HPDE6-E6E7 (cell line): ENCODE data around the gene JPH3.

Experiments used
- DNase-seq: peaks from one replicate; pipeline ENCODE4 v3.0.0; 2011; ENCODE audit warnings: missing footprints; ENCODE audit errors: extremely low spot score

JPH3 gene

DNA sequence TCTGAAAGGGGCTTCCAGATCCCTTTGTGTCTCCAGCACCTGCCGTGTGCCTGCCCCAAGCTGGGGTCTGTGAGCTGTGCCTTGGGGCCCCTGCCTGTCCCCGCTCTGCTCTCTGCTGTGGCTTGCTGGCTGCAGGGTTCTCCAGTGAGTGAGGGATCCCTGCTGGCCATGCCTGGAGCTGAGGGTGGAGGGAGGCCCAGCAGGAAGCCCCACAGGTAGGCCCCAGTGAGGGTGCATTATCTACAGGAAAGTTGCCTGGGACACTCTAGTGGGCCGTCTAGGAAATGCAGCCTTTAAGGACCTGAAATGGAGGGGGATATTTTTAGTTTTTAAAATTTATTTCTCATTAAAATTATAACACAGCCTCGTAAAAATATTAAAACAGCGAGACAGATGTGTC lies 50.9 kb downstream of the JPH3 start:
- no peak for DNase-seq

DNA sequence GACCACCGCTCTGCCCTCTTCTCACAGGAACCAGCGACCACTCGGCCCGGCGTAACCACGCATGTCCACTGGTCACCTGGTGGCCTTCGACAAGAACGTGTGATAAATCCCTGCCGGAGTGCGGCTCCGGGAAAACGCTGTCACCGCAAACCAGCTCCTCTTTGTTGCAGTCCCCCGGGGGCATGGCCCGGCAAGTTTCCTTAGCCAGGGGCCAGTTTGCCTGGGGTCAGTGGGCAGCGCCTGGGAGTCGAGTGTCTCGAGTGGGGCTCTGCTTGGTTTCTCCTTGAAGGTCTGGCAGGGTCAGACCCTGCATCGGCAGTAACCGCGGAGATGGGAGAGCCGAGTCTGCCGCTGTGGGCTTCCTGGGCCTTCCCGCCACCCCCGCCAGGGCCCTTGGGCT lies 52.5 kb downstream of the JPH3 start:
- DNase-seq, result no peak

DNA sequence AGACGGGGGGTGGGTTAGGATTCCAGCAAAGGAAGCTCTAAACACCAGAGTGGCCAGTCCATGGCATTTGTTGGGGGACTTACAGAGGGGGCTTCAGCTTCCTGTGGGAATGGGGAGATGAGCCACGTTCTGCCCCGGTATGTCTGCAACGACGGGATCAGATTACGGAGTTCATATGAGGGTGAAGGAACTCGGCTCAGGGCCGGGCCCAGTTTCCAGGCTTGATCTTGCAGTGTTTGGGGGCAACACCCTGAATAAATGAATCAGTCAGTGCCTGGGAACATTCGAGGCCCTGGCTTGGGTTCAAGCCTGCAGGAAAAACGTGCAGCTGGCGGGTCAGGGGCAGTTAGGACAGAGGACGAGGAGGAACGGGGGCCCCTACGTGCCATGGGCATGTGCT lies 54.0 kb downstream of the JPH3 start:
- DNase-seq, result no peak

DNA sequence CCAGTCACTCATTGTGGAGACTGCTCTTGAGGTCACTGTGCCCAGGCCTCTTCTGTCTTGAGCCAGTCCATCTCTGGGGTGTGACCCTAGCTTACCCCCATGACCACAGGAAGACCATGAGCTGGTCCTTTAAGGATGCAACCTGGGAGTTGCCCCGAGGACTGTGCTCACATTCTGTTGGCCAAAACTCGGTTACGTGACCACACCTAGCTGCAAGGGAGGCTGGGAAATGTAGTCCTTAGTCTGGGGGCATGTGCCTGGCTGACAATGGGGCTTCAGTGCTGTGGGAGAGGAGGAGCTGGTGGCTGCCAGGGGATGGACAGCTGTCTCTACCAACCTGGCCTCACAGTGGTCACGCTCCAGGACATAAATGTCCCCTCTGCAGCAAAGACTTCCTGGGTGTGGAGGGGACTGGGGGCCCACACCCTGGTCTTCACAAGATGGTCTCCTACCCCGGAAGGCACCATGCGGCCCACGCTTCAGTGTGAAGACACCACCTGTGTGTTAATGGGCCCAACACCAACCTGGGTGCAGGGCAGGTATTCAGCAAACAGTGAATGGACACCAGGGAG lies 55.4 kb downstream of the JPH3 start:
- no peak for DNase-seq

DNA sequence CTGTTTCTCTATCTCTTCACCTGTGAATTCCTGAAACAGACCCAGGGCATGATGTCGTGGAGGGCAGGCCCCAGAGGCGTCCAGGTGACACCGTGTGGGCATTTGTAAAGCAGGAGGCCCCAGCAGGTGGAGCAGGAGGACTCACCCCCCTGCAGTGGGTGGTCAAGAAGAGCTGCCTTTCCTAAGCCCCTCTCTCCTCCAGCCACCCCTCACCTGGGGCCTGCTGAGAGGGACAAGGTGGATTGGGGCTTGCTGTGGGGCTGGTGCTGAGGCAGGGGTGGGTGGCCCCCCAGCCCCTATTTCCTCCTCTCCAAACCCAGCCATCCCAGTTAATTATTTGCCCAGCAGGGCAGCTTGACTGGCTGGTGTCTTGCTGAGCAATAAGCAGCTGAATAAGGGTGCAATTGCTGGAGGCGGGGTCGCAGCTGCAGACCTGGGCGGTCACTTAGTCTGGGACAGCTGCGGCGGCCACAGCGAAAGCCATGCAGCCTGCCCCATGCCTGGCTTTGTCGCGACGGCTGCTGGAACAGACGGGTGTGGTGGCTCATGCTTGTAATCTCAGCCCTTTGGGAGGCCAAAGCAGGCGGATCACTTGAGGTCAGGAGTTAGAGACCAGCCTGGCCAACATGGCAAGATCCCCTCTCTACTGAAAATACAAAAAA lies 56.4 kb downstream of the JPH3 start:
- no peak for DNase-seq

DNA sequence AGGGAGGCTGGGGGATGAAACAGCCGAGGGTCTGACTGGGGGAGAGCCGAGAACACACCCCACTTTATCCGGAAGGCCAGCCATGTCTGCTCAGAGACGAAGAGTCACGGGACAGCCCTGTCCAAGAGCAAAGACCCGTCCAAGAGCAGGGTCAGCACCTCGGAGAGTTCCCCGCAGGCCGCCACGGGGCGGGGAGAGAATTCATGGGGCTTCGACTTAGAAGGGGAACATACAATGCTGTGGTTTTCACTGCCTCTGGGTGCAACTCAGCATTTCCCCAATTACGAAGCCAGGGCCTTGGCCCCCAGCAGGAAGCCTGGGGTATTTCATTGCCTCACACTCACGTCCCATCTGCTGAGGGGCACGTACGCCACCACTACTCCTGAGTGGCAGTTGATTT lies 59.3 kb downstream of the JPH3 start:
- DNase-seq, result no peak

DNA sequence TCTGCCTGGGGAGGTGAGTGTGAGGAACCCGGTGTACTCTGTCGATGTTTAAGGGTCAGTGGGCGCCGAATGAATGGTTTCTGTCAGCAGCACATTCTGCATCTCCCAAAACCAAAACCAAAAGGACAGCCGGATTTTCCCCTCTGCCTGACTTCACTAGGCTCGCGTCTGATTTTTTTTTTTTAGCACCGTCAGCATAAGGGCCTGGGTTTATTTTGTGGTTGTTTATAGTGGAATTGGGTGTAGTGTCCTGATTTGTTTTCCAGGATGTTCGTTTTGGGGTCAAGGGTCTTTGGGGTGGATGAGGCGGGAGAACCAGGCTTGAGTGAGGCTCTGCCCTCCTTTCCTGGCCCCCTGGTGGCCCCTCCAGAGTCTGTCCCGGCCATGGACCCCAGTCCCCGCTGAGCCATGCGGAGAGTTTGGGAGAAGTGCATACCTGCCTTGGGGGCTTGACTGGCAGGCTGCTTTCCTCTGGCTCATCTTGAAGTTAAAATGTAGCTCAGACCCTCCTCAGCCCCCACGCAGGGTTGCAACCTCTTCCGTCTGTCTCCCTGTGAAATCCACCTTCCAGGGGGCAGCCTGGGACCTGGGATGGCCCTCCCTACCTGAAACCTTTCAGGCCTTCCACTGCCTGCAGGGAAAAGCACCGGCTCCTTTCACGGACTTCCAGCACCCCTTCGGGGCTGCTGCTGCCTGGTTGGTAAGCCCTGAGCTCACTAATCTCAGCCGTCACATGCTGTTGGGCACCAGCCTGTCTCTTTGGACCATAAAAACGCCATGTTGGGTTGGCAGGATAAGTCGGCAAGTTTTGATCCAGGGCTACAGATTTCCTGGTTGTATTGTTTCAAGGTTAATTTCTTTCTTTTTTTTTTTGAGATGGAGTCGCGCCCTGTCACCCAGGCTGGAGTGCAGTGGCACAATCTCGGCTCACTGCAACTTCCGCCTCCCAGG lies 60.2 kb downstream of the JPH3 start:
- DNase-seq, result no peak

DNA sequence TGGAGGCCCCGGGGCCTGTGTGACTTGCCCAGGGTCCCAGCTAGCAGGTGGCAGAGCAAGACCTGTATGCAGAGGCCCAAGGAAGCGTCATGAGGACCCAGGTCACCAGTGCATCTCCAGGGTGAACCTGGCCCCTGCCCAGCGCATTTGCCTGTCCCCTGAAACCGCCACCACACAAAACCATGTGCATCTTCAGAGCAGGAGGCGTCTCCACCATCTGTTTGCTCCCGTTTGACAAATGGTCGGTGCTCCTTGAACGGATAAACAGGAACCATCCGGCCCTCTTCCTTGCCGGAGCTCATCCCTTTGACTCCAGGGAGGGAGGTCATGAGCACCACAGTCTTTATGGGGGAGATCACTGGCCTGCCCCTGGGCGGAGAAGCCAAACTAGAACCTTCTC lies 62.5 kb downstream of the JPH3 start:
- DNase-seq, result no peak

DNA sequence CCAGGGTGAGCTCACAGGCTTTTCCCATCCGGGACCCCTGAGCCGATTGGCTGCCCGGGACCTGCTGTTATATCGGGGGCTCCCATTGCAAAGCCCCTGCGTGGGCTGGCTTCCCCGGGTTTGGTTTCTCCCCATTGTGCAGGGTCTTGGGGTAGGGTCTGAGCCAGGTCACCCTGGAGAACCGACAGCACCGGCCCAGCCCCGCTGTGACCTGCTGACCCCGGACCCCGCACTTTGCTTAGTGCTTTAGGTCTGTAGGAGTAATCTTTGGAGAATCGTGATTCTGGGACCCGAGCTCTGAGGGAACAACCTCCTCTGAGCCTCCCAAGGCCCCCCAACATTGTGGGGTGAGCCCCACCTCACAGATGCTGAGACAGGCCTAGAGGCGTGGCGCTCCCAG lies 62.9 kb downstream of the JPH3 start:
- DNase-seq, result no peak

DNA sequence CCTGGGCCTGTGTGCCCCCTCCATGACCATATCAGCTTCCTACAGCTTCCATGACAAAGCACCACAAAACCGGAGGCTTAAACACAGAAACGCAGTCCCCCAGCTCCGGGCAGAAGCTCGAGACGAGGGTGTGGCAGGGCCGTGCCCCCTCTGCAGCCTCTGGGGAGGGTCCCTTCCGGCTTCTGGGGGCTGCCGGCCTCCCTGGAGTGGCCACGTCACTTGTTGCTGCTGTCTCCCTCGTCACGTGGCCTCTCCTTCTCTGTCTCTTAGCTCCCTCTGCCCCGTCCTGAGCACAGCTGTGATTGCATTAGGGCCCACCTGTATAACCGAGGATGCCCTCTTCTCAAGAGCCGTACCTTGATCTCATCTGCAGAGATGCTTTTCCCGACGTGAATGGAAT lies 64.6 kb downstream of the JPH3 start:
- DNase-seq, result no peak

DNA sequence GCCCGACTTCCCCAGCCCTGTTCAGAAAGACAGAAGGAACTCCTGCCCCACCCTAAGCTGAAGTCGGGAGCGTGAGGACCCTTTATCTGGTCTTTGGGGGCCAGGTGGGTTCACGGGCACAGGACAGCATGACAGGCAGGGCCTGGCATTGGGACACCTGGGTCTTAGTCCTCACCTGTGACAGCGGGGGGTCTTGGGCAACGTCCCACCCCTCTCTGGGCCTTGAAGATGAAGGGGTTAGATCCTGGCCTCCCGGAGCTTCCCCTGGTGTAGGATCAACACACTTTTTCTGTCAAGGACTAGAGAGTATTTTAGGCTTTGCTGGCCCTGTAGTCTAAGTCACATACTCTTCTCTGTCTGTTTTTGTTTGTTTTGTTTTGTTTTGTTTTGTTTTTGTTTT lies 65.1 kb downstream of the JPH3 start:
- DNase-seq, result no peak

DNA sequence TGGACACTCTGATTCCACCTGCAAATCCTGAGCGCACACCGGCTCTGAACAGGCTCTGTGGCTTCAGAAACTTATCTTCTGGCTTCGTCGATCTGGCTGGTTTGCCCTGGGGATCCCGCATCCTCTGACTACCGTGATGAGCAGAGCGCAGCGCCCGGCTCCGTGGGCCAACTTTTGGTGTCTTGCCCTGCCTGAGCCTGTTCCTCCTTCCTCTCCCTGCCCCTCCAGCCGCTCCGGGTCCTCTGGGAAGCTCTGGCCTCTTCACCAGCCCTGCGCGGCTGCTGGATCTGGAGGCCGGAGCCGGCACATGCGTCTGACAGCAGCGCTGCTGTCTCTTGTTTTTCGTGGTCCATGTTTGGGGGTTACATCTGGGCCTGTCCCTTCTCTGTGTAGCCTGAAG lies 65.6 kb downstream of the JPH3 start:
- DNase-seq, result no peak

DNA sequence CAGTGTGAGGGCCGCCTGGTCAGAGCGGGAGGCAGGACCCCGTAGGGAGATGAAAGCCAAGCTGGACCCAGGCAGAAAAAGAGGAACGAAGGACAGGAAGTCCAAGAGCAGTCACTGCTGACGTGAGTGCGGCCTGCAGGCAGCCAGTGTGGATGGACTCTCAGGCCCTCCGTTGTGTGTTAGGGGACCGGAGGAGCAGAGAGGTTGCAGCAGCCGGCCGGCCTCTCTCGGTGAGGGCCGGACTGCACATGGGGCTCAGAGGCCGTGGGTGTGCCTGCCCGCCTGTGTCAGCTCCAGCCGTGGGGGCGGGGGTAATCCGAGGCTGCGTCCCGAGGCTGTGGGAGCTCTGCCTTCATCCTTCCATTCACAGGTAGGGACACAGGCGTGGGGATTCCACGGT lies 67.4 kb downstream of the JPH3 start:
- no peak for DNase-seq

DNA sequence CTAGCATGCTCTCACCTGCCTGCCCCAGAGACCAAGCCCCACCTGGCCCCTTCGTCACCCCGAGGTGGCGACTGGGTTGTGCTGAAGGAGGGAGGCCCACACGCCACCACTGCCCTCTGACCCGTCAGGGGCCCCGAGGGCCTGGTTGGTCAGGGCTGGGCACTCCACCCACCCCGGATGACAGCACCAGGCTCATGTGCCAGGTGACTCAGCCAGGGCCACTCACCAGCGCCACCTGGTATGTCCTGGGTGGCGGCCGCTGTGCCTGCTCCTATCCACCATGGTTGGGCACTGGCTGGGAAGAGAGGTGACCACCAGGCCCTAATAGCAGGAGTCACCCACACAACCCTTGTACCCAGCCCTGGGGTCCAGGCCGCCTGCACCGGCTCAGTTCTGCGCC lies 68.9 kb downstream of the JPH3 start:
- DNase-seq, result no peak

DNA sequence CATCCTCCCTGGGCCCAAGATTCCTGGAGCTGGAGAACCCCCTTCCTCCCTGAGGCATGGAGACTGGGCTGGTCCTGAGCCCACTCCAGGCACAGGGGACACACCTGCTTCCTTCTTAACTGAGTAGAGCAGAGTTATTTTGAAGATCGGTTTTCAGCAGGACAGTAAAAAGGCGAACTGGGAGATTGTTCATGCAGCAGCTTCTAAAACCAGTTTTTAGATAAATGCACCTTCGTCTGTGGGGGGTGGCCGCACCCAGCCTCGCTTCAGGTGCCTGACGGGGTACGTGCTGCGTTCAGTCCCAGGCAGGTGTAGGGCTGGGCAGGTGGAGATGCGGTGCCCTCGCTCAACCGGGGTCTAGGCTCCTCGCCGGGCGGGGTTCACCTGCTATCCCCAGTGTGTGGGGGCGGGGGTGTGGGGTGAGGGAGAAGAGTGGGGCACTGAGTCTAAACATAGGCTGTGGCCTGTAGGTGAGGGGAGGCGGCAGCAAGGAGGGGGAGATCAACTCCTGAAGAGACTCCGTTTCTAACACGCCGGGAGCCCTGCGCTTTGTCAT lies 69.5 kb downstream of the JPH3 start:
- DNase-seq, result no peak

DNA sequence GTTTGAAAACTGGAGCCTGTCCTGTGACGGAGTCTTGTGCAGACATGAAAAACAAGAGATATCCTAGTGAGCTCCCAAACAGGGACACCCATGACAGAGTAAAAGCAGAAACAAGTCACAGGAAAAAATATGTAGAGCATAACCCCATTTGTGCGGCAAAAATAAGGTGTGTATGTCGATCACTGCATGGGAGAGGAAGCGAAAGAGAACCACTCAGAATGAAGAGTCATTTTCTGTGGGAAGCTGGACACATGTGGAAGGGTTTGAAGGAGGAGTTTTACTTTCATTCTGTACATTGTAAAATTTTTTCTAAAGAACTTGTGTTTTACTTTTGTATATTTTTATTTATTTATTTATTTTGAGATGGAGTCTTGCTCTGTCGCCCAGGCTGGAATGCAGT lies 72.1 kb downstream of the JPH3 start:
- DNase-seq, result no peak

DNA sequence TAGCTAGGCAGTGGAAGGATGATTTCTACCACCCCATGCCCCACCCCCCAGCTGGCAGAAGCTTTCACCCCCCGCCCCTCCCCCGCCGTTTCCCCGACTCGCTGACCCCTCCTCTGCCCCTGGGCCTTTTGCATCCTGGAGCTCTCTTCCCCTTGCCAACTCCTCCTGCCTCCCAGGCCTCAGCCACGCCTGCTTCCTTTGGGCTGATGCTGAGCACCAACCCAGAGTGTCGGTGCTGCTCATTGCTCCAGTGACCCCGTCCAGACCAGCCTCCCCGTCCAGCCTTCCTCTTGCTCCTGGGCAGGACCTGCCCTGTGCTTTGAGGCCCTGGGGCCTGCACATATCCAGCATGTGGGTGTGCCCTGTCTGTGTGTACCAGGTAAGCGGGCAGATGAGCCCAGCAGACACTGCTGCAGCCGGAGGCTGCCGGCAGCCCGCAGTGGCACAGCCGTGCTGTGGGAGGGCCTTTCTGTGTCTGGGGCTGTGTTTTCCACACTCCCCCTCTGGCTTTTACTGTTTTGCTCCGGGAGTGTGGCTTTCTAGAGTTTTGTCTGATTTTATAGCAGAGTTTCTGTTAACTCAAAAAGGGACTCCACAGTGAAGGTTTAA lies 72.9 kb downstream of the JPH3 start:
- DNase-seq, result no peak

DNA sequence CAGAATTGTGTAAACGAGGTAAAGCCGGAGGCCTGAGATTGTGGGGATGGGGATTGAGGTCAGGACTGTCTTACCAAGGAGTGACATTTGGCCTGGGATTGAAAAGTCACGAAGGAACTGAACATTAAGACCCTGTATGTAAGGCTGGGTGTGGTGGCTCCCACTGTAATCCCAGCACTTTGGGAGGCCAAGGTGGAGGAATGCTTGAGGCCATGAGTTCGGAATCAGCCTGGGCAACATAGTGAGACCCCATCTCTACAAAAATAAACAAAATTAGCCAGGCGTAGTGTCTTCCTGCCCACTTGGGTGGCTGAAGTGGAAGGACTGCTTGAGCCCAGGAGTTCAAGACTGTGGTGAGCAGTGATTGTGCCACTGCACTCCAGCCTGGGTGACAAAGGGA lies 75.5 kb downstream of the JPH3 start:
- no peak for DNase-seq

DNA sequence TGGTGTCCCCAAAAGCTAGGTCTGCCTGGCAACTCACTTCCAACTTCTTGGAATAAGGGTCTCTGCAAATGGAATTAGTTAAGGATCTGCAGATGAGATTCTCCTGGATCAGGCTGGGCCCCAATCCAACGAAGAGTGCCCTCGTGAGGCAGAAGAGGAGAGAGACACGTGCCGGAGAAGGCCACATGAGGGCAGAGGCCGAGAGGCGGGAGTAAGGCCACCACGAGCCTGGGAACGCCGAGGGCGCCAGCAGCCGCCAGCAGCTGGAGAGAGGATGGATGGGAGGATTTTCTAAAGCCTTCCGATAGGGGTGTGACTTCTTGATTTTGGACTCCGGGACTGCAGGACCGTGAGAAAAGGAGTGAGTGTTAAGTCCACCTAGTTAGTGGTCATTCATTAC lies 76.3 kb downstream of the JPH3 start:
- no peak for DNase-seq

DNA sequence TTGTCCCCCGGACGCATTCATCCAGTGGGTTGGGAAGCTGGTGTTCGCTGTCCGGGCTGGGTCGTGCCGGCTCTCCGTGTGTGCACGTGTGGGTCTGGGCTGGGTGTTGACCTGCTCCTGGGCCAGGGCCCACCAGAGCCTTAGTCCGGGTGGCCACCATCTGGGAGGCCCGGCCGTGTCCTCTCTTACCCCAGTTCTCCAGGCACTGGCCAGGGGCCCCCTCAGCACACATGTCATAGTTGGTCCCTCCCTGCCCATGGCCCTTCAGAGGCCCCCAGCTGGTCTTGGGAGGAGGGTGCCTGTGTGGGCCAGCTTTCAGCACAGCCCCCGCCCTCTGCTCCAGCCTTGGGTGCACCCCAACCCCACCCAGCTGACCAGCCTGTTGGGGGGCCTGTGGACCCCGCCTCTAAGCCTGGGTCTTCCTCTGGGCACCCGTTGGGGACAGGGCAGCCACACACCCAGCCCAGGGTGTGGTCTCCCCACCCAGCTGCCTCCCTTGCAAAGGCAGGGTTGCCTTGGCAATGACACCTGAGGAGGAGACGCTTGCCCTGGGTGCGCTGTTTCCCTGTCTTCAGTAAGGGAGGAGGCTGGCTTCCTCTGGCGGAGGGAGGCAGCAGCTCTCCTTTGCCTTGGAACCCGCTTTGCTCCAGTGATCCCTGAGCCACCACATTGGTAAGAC lies 77.4 kb downstream of the JPH3 start:
- no peak for DNase-seq

DNA sequence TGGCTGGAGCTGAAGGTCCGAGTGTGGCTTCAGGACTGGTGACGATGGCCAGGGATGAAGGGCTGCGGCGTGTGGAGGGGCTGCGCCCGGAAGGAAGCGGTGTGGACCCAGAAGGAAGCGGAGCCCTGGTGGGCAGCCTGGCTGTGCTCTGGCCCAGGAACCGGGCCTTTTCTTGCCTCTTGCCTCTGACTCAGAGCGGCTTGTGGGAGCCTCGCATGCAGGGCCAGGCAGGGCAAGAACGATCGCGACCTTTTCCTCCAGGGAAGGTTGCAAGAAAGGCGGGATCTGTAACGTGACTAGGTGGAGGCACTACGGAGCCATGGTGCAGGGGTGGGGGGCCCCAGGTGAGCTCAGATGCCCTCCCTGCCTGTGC lies 78.0 kb downstream of the JPH3 start:
- no peak for DNase-seq
